Omental fat pad (tissue), 4 donors: Measurements from ENCODE around the gene ZNF536. TPM values are rescaled to one million over a fixed set of nuclear protein-coding genes. Genes with fewer than 3 reads are reported as not detected.
"Not testable (repeated sequence)": the region's sequence is repeated elsewhere in the genome, so short reads cannot be mapped to it uniquely, and the experiment has no call there.

Experiments used
- ATAC-seq: fragments of 150-250 bp; one replicate; pipeline ENCODE4 v1.9.1; 2016; ENCODE audit warnings: mild to moderate bottlenecking, moderate library complexity; ENCODE audit not compliant: low FRiP score
- DNase-seq: peaks from one replicate; pipeline ENCODE4 v3.0.0-alpha.2; 2019; ENCODE audit warnings: low spot score
- total RNA-seq, 4 donors: library from RNA; depleted of rRNA; stranded (reverse); fragments of >200 nt; gene quantifications; one replicate each; pipeline ENCODE4 v1.1.0, GENCODE V29; 2016
- TF ChIP-seq, protein P1 (sequence below), 3 donors: fragments of 450-650 bp; IDR thresholded peaks; one replicate each; pipeline ENCODE4 v1.5.1; 2016 to 2017; ENCODE audit warnings: antibody characterized with exemption in 3 of 3, mild to moderate bottlenecking in 3 of 3, moderate library complexity in 2 of 3

The ZNF536 gene
- total RNA-seq, 4 donors from 2014 or later = 0.09 to 1.1 TPM; not detected in 2

DNA sequence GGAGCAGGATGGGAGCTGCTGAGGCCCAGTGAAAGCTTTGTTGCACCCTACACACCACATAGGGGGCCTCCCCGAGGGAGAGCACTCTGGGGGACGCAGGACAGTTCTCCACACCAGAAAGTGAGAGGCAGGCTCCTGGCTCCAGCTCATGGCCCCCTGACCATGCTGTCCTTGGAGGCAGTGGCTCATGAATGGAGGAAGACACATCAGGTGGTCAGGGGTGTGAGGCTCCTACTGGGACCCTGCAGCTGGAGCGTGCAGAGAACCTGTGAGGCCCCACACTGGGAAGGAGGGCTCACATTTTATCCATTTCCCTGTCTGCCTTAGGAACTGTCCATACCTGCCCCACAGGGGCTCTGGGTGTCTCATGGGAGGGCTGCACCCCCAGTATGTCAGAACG lies 85.3 kb downstream of the ZNF536 start:
- DNase-seq (no peak), ATAC-seq (no peak)
- TF ChIP-seq, protein P1, sequence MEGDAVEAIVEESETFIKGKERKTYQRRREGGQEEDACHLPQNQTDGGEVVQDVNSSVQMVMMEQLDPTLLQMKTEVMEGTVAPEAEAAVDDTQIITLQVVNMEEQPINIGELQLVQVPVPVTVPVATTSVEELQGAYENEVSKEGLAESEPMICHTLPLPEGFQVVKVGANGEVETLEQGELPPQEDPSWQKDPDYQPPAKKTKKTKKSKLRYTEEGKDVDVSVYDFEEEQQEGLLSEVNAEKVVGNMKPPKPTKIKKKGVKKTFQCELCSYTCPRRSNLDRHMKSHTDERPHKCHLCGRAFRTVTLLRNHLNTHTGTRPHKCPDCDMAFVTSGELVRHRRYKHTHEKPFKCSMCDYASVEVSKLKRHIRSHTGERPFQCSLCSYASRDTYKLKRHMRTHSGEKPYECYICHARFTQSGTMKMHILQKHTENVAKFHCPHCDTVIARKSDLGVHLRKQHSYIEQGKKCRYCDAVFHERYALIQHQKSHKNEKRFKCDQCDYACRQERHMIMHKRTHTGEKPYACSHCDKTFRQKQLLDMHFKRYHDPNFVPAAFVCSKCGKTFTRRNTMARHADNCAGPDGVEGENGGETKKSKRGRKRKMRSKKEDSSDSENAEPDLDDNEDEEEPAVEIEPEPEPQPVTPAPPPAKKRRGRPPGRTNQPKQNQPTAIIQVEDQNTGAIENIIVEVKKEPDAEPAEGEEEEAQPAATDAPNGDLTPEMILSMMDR (IDR thresholded peaks at IDR 0.05) = no peak

DNA sequence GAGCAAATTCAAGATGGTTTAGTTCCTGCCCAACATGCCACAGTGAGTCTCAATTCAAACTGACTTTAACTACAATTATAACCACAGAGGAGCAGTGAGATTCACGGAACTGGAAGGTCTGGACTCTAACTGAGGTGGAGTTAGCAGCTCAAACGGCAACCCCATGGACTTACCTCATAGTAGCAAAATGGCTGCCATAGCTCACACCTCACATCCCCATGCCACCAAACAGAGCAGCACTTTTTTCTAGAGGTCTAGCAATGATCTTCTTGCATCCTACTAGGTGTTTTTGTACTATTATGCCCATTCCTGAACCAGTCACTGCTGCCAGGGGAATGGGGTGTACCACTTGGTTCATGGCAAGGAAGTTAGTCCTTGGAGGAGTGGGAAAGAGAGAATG lies 87.7 kb downstream of the ZNF536 start:
- TF ChIP-seq, protein P1 (IDR thresholded peaks at IDR 0.05) = no peak
- ATAC-seq (no peak), DNase-seq (no peak)

DNA sequence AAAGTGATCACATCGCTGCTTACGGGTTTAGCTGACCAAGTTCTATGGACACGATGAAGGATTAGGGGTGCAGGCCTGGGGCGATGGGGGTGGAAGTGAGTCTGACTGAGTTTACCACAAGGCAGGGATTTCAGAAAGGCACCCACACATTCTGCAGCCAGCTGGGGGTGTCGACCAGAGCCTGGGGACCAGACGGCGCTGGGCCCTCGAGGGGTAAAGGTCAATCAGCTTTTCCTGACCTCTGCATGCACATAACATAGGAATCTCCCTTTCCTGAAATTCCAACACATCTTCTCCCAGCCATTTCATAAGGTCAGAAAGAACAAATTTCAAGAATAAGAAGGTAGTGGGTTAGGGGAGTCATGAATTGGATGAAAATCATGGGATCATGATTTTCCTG lies 92.0 kb downstream of the ZNF536 start:
- TF ChIP-seq, protein P1 (IDR thresholded peaks at IDR 0.05) = no peak
- no peak for DNase-seq
- no peak for ATAC-seq

DNA sequence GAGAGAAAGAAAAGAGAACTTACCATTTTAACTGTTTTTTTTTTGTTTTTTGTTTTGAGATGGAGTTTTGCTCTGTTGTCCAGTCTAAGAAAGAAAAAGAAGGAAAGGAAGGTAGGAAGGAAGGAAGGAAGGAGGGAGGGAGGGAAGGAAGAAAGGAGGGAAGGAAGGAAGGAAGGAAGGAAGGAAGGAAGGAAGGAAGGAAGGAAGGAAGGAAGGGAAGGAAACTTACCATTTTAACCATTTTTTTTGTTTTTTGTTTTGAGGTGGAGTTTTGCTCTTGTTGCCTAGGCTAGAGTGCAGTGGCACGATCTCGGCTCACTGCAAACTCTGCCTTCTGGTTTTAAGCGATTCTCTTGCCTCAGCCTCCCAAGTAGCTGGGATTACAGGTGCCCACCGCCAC lies 94.4 kb downstream of the ZNF536 start:
- ATAC-seq, DNase-seq: not testable (repeated sequence)

DNA sequence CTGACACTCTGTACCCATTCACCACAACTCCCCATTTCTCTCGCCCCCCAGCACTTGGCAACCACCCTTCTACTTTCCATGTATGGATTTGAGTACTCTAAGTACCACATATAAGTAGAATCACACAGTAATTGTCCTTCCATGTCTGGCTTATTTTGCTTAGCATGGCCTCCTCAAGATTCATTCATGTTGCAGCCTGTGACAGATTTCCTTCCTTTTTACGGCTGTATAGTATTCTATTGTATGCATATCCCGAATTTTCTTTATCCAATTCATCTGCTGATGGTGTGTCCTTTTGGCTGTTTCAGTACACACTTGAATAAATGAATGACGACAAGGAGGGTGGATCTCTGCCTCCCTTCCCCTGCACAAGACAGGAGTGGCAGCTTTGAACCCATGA lies 95.1 kb downstream of the ZNF536 start:
- DNase-seq (no peak), ATAC-seq (no peak)
- TF ChIP-seq, protein P1 (IDR thresholded peaks at IDR 0.05) = no peak

DNA sequence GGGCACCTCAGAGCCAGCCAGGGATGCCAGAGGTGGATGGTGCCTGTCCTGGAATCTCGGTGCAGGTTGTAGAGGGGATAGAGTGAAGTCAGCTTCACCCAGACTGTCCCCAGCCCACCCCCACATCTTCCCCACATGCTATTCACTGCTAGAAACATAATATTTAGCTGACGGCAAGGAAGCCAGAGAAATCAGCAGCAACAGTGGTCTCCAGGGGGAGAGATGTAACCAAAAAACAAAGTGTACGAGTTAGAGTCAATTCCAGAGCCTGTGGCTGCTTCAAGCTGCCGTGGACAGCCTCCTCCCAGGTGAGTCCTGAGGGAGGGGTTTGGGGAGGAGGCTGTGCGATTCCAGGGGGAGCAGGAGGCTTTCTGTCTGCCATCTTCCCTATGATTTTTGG lies 97.6 kb downstream of the ZNF536 start:
- TF ChIP-seq, protein P1 (IDR thresholded peaks at IDR 0.05) = no peak
- DNase-seq = no peak
- ATAC-seq = no peak

DNA sequence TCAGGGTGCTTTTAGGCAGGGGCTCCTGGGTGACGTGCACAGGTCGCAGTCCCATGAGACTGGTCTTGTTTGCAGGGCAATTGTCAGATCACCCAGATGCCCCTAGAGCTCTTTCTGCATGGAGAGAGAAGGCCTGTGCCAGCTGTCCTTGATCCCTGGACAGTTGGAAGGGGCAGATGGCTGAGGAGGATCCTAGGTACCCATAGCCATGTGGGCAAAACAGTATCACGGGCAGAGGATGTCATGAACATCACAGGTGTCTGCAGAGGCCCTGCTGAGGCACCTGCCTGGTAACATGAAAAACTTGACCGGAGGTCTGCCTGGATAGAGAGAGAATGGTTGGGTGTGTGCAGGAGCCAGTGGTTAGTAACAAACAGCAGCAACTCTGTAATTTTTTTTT lies 99.3 kb downstream of the ZNF536 start:
- DNase-seq (no peak), ATAC-seq (no peak)
- TF ChIP-seq, protein P1 (IDR thresholded peaks at IDR 0.05) = no peak

DNA sequence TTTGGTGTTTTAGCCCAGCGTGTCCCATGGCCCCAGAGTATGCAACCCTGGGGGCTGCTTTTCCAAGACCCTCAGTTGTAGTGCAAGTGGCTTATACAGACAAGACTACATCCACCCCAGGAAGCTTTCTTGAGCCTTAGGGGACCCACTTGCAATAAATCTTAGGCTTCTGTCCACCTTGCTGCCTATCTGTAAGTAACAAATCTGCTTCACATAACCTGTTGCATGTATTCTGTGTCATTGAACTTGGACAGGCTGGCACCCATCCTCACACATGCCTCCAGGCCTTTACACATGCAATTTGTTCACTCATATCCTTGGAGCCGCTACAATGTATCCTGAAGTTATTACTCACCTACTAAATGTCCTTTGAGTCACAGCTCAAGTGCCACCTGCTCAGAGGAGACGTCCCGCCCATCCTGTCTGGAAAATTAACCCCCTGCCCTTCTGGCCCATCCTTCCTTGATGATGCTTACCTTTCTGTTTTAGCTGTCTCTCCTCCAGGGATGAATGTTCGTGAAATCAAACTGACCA lies 101.2 kb downstream of the ZNF536 start:
- DNase-seq (no peak), ATAC-seq (no peak)
- TF ChIP-seq, protein P1 (IDR thresholded peaks at IDR 0.05) = no peak
